ENCODE measurements around the gene CHPF. TPM values are rescaled to one million over a fixed set of nuclear protein-coding genes. Genes with fewer than 3 reads are reported as not detected.

CHPF gene
- total RNA-seq, 1 experiment from 2014 or later, result 228 TPM

DNA sequence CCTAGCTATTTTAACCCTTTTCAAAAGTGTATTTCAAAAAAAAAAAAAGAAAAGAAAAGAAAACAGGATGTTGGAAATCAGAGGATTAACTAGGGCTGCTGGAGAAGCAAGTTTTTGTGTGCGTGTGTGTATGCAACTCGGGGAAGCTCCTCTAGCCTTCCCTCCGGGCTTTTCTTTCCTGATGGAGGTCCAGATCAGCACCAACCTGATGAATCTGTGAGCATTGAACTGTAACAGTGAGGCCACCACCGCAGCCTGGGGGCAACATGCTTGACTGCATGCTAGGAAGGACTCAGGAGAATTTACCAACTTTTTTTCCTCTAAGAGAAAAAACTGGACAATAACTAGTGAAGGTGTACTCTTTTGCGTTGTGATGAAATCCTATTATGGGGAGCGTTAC is 25.4 kb upstream of the CHPF start:
- H3K9me2 ChIP-seq (ENCODE audit: insufficient read depth), result no peaks in the 10 kb centered on the region
- no peaks in the 10 kb centered on the region for H3K27me3 ChIP-seq (ENCODE audit: insufficient read depth, low read length)
- no peak overlapping the region for H3K4me2 ChIP-seq (ENCODE audit: low read length)
- ChIA-PET POLR2A (no interaction called here), RAD21 (ENCODE audit: low non-redundant PET in 1 of 2, low total read pairs in 2 of 2, uncharacterized antibody in 2 of 2, unreplicated experiment in 2 of 2) (no interaction called here), CTCF (no interaction called here)
- H3K9ac ChIP-seq (ENCODE audit: low read length), result no peak overlapping the region
- H3K36me3 ChIP-seq (ENCODE audit: control insufficient read depth in 1 of 2, insufficient read depth in 2 of 2, low read length in 2 of 2), result no peaks in the 10 kb centered on the region
- TF ChIP-seq, protein P1, sequence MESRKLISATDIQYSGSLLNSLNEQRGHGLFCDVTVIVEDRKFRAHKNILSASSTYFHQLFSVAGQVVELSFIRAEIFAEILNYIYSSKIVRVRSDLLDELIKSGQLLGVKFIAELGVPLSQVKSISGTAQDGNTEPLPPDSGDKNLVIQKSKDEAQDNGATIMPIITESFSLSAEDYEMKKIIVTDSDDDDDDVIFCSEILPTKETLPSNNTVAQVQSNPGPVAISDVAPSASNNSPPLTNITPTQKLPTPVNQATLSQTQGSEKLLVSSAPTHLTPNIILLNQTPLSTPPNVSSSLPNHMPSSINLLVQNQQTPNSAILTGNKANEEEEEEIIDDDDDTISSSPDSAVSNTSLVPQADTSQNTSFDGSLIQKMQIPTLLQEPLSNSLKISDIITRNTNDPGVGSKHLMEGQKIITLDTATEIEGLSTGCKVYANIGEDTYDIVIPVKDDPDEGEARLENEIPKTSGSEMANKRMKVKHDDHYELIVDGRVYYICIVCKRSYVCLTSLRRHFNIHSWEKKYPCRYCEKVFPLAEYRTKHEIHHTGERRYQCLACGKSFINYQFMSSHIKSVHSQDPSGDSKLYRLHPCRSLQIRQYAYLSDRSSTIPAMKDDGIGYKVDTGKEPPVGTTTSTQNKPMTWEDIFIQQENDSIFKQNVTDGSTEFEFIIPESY (IDR thresholded peaks at IDR 0.05; ENCODE audit: extremely low read depth, insufficient replicate concordance, low read length), result no peak
- TF ChIP-seq, protein P2, sequence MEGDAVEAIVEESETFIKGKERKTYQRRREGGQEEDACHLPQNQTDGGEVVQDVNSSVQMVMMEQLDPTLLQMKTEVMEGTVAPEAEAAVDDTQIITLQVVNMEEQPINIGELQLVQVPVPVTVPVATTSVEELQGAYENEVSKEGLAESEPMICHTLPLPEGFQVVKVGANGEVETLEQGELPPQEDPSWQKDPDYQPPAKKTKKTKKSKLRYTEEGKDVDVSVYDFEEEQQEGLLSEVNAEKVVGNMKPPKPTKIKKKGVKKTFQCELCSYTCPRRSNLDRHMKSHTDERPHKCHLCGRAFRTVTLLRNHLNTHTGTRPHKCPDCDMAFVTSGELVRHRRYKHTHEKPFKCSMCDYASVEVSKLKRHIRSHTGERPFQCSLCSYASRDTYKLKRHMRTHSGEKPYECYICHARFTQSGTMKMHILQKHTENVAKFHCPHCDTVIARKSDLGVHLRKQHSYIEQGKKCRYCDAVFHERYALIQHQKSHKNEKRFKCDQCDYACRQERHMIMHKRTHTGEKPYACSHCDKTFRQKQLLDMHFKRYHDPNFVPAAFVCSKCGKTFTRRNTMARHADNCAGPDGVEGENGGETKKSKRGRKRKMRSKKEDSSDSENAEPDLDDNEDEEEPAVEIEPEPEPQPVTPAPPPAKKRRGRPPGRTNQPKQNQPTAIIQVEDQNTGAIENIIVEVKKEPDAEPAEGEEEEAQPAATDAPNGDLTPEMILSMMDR (IDR thresholded peaks at IDR 0.05 in 2 of 3, conservative IDR thresholded peaks at IDR 0.05 in 1 of 3; ENCODE audit: borderline replicate concordance in 1 of 3, insufficient read depth in 1 of 3, low read depth in 2 of 3, low read length in 2 of 3), result no peak
- TF ChIP-seq YY1 (IDR thresholded peaks at IDR 0.05; ENCODE audit: extremely low read depth, insufficient replicate concordance, low read depth, low read length), result no peak
- TF ChIP-seq CEBPB (IDR thresholded peaks at IDR 0.05; ENCODE audit: low read depth), result no peak
- TF ChIP-seq, protein P3, sequence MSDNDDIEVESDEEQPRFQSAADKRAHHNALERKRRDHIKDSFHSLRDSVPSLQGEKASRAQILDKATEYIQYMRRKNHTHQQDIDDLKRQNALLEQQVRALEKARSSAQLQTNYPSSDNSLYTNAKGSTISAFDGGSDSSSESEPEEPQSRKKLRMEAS (IDR thresholded peaks at IDR 0.05), result no peak
- no peak for TF ChIP-seq POLR2A (IDR thresholded peaks at IDR 0.05; ENCODE audit: borderline replicate concordance, extremely low read depth, insufficient read depth, insufficient read length)
- no peak for TF ChIP-seq RAD21 (IDR thresholded peaks at IDR 0.05; ENCODE audit: low read depth)
- TF ChIP-seq, protein P4, sequence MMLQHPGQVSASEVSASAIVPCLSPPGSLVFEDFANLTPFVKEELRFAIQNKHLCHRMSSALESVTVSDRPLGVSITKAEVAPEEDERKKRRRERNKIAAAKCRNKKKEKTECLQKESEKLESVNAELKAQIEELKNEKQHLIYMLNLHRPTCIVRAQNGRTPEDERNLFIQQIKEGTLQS (IDR thresholded peaks at IDR 0.05), result no peak
- TF ChIP-seq POLR2AphosphoS5 (IDR thresholded peaks at IDR 0.05; ENCODE audit: low read depth, low read length), result no peak
- TF ChIP-seq SRF (IDR thresholded peaks at IDR 0.05; ENCODE audit: low read depth), result no peak
- no peak for TF ChIP-seq FOSL1 (IDR thresholded peaks at IDR 0.05; ENCODE audit: low read depth)
- no peak for TF ChIP-seq SIN3A (IDR thresholded peaks at IDR 0.05; ENCODE audit: low read depth)
- TF ChIP-seq, protein P5, sequence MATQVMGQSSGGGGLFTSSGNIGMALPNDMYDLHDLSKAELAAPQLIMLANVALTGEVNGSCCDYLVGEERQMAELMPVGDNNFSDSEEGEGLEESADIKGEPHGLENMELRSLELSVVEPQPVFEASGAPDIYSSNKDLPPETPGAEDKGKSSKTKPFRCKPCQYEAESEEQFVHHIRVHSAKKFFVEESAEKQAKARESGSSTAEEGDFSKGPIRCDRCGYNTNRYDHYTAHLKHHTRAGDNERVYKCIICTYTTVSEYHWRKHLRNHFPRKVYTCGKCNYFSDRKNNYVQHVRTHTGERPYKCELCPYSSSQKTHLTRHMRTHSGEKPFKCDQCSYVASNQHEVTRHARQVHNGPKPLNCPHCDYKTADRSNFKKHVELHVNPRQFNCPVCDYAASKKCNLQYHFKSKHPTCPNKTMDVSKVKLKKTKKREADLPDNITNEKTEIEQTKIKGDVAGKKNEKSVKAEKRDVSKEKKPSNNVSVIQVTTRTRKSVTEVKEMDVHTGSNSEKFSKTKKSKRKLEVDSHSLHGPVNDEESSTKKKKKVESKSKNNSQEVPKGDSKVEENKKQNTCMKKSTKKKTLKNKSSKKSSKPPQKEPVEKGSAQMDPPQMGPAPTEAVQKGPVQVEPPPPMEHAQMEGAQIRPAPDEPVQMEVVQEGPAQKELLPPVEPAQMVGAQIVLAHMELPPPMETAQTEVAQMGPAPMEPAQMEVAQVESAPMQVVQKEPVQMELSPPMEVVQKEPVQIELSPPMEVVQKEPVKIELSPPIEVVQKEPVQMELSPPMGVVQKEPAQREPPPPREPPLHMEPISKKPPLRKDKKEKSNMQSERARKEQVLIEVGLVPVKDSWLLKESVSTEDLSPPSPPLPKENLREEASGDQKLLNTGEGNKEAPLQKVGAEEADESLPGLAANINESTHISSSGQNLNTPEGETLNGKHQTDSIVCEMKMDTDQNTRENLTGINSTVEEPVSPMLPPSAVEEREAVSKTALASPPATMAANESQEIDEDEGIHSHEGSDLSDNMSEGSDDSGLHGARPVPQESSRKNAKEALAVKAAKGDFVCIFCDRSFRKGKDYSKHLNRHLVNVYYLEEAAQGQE (IDR thresholded peaks at IDR 0.05; ENCODE audit: low read depth), result no peak
- no peak for TF ChIP-seq JUND (IDR thresholded peaks at IDR 0.05)
- no peak for TF ChIP-seq EZH2 (IDR thresholded peaks at IDR 0.05)
- no peak for TF ChIP-seq ZFX (IDR thresholded peaks at IDR 0.05)
- no peak for TF ChIP-seq EZH2phosphoT487 (IDR thresholded peaks at IDR 0.05; ENCODE audit: borderline replicate concordance)
- TF ChIP-seq TCF7L2 (IDR thresholded peaks at IDR 0.05; ENCODE audit: borderline replicate concordance, extremely low read depth, insufficient read depth, insufficient read length), result no peak
- H3K4me1 ChIP-seq (ENCODE audit: control insufficient read depth in 1 of 2, insufficient read depth in 2 of 2, low read length in 2 of 2), result no peaks in the 10 kb centered on the region
- no peak overlapping the region for H3K4me3 ChIP-seq (replicated peaks in 1 of 2; ENCODE audit: low read depth in 1 of 2, low read length in 2 of 2)
- H2AFZ ChIP-seq (ENCODE audit: low read depth, low read length, poor library complexity, severe bottlenecking), result no peak overlapping the region
- no peaks in the 10 kb centered on the region for H3K9me3 ChIP-seq (ENCODE audit: control insufficient read depth in 1 of 2, insufficient read depth in 1 of 2, low read depth in 1 of 2, low read length in 2 of 2)
- ATAC-seq (no peak), DNase-seq (ENCODE audit: low read depth, low spot score) (no peak)
- no peaks in the 10 kb centered on the region for H3K79me2 ChIP-seq (ENCODE audit: insufficient read depth, low read length)
- intact Hi-C loops (cut with micrococcal nuclease), result no loop called here
- no peaks in the 10 kb centered on the region for H4K20me1 ChIP-seq (ENCODE audit: insufficient read depth)
- H3K27ac ChIP-seq (ENCODE audit: low read depth, low read length), result no peak overlapping the region
- no TSS peak for BruUV-seq (replicated peaks)

Measured in HCT116 (cell line).